Ovary (tissue), 9 donors: ENCODE results near the gene SNRPA1. TPM values are rescaled to one million over a fixed set of nuclear protein-coding genes. Genes with fewer than 3 reads are reported as not detected.
A peak's percentile ranks its signal among the peaks of the same experiment; 100 is the strongest.

Experiments used
- DNase-seq, 5 donors: peaks; one replicate each; pipeline ENCODE4 v3.0.0-alpha.2; 2019 to 2020
- H3K27ac ChIP-seq, 2 donors: fragments of 200-600 bp; one replicate each; pipeline versions ENCODE4 v1.5.1 to v1.8.0; 2019 to 2022
- H3K27me3 ChIP-seq: fragments of 200-600 bp; one replicate; pipeline ENCODE4 v1.8.0; 2022
- H3K36me3 ChIP-seq: fragments of 200-600 bp; sonication (generic); one replicate; pipeline ENCODE4 v1.5.1; 2019
- H3K4me1 ChIP-seq: one replicate; pipeline ENCODE4 v1.8.1; 2013; ENCODE audit warnings: mild to moderate bottlenecking, moderate library complexity; ENCODE audit not compliant: insufficient read depth
- H3K4me3 ChIP-seq: fragments of 200-600 bp; sonication (generic); one replicate; pipeline ENCODE4 v1.5.1; 2017
- H3K9me3 ChIP-seq, 2 donors: fragments of 200-600 bp in 1 of 2; sonication (generic) in 1 of 2; one replicate each; pipeline versions ENCODE4 v1.5.1 to v1.8.1; 2013 to 2019; ENCODE audit warnings: mild to moderate bottlenecking in 1 of 2, moderate library complexity in 1 of 2
- EP300 ChIP-seq: sonication (generic); formaldehyde crosslinking; IDR thresholded peaks from one replicate; pipeline ENCODE4 v1.6.1; 2017; ENCODE audit warnings: antibody characterized with exemption
- POLR2A ChIP-seq: fragments of 450-650 bp; IDR thresholded peaks from one replicate; pipeline ENCODE4 v1.6.1; 2017; ENCODE audit warnings: antibody characterized with exemption, mild to moderate bottlenecking, moderate library complexity
- WGBS, 3 donors: extraction: QIAGEN DNeasy Blood & Tissue Kit in 1 of 3; methylation state at CpG; one replicate each; pipeline versions ENCODE4 v1.1.5 to v1.1.7; 2013 to 2017; 5-methylcytosine and 5-hydroxymethylcytosine counted together
- intact Hi-C, 4 donors: fragments of 100-400 bp; cut with DNase I; formaldehyde crosslinking; loops; one replicate each; pipeline versions ENCODE4 v1.11.0 to v1.15.1; 2022 to 2023
- polyA plus RNA-seq, 2 donors: library from polyadenylated mRNA; stranded (reverse); fragments of 200-250 nt in 1 of 2; fragments of 350-450 nt in 1 of 2; fragmentation: Illumina TruSeq in 1 of 2; extraction: RNeasy Lipid Tissue Mini Kit (QIAGEN cat#74804) in 1 of 2; gene quantifications; one replicate each; pipeline ENCODE4 v1.2.3, GENCODE V29; 2013 to 2014
- total RNA-seq, 7 donors: library from RNA; depleted of rRNA in 2 of 7; stranded (reverse); fragments of >200 nt in 2 of 7; fragmentation: NEBNext Ultra II Directional in 3 of 7; extraction: Animal tissue kit (Norgen Biotek cat#: 25700) in 3 of 7; gene quantifications; one replicate each; pipeline versions ENCODE4 v1.1.0 to v1.2.4, GENCODE V29; 2016 to 2023
- TF ChIP-seq, protein P1 (sequence below), 3 donors: fragments of 450-650 bp in 2 of 3; fragments of 200-600 bp in 1 of 3; IDR thresholded peaks; one replicate each; pipeline versions ENCODE4 v1.5.1 to v1.8.0; 2016 to 2022; ENCODE audit warnings: antibody characterized with exemption in 3 of 3, mild to moderate bottlenecking in 1 of 3
- donor health status: DM: no; HTN: no; CAD: no; lungs with moderate emphysema.
- donor health status: DM: no; HTN: no; CAD: no.
- donor health status: Bipolar disorder and iron deficiency.
- donor health status: DM: yes; HTN: yes; CAD: no.
- donor health status: DM: no; HTN: no; CAD: no.
- donor health status: DM: yes; HTN: yes; CAD: no.

Gene SNRPA1
- total and polyA plus RNA-seq, 9 donors: 18.6 to 55.1 (median 39.8) TPM

DNA sequence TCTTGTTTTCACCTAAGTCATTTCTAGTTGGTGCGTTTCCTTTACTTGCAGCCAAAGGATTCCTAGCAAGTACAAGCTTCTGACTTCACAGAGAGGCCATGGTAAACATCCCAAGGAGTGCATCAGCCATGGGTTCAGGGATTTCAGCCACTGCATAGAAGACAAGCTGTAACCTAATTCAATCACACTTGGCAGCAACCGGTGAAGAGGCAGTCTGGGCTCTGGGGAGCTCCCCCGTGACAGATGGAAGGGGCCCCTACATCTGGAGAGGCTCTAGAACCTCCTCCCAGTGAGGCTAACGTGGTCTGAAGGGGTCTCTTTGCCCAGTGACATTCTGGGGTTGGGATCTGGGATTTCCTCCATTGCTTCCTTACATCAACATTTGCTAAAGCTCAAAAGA lies 8.4 kb upstream of the SNRPA1 start:
- intact Hi-C loops: loop anchor here in 2 of 4 donors (5.0 to 10.0 kb wide), 2 partner anchors 191 to 339 kb away; no protein-coding TSS in a partner anchor
- no peaks in the 10 kb centered on the region for H3K36me3 ChIP-seq
- no peaks in the 10 kb centered on the region for H3K9me3 ChIP-seq
- H3K4me3 ChIP-seq: no peak overlapping the region
- DNase-seq: no peak
- WGBS, 3 donors: 79 to 83% (median 82%) methylated on average over 4 of the region's 4 CpGs
- no peaks in the 10 kb centered on the region for H3K27me3 ChIP-seq
- no peak overlapping the region for H3K27ac ChIP-seq
- TF ChIP-seq EP300 (no peak), POLR2A (no peak)
- TF ChIP-seq, protein P1, sequence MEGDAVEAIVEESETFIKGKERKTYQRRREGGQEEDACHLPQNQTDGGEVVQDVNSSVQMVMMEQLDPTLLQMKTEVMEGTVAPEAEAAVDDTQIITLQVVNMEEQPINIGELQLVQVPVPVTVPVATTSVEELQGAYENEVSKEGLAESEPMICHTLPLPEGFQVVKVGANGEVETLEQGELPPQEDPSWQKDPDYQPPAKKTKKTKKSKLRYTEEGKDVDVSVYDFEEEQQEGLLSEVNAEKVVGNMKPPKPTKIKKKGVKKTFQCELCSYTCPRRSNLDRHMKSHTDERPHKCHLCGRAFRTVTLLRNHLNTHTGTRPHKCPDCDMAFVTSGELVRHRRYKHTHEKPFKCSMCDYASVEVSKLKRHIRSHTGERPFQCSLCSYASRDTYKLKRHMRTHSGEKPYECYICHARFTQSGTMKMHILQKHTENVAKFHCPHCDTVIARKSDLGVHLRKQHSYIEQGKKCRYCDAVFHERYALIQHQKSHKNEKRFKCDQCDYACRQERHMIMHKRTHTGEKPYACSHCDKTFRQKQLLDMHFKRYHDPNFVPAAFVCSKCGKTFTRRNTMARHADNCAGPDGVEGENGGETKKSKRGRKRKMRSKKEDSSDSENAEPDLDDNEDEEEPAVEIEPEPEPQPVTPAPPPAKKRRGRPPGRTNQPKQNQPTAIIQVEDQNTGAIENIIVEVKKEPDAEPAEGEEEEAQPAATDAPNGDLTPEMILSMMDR (IDR thresholded peaks at IDR 0.05): no peak
- peaks cover 2% of the 10 kb centered on the region for H3K4me1 ChIP-seq

DNA sequence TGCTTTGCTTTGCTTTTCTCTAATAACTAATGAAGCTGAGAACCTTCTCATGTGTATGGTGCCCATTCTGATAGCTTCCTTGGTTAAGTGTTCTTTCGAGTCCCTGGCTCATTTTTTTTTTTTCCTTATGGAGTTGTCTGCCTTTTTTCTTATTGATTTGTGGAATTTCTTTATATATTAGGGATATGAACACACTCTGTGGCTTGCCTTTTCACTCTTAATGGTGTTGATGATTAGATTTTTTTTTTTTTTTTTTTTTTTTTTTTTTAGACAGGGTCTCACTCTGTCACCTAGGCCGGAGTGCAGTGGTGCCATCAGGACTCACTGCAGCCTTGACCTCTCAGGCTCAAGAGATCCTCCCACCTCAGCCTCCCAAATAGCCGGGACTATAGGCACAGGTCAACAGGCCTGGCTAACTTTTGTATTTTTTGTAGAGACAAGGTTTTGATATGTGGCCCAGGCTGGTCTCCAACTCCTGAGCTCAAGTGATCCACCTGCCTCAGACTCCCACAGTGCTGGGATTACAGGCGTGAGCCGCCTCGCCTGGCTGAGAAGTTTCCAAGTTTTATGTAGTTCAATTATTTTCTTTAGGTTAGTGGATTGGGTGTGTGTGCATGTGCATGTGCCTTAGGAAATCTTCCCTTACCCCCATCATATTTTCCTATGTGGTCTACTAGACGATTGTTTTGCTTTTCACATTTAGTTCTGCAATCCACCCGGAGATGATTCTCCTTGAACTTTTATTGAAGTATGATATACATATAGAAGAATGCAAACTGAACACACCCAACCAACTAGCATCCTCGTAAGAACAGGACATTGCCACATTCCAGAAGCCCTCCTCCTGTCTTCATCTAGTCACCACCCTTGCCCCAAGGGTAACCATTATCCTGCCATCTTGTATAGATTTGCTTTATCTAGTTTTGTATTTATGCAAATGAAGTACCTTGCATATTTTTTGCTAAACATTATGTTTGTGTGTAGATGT lies 1.7 kb upstream of the SNRPA1 start:
- no peaks in the 10 kb centered on the region for H3K36me3 ChIP-seq
- no peaks in the 10 kb centered on the region for H3K27me3 ChIP-seq
- no peak overlapping the region for H3K27ac ChIP-seq
- no peak overlapping the region for H3K4me3 ChIP-seq
- TF ChIP-seq POLR2A (no peak), EP300 (no peak)
- TF ChIP-seq, protein P1 (IDR thresholded peaks at IDR 0.05): no peak
- 60 to 70% (median 63%) methylated on average over 9 of the region's 9 CpGs for WGBS, 3 donors
- H3K4me1 ChIP-seq: peaks cover 11% of the 10 kb centered on the region
- no peak for DNase-seq
- no peaks in the 10 kb centered on the region for H3K9me3 ChIP-seq
- intact Hi-C loops: no loop called here

DNA sequence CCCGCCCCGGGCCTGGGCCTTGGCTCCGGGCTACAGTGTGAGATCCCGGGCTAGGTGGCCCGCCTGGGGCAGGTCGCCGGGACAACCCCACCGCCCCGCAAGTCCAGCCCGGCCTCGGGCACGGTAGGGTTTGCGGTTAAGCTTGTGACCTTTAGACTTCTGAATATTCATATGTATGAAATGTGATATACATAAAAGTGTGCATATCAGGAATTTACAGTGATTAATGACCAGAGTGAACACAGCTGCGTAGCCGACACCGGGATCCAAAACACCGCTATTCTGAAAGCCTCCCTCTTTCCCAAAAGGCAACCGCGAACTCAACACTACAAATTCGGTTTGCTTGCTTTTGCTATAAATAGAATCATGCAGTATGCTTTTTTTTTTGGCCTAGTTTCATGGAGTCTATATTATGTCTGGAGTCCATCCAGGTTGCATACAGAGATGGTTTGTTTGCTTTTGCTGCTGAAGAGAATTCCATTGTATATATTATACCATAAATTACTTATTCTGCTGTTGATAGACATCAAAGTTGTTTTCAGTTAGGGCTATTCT lies 636 bp upstream of the SNRPA1 start:
- peaks cover 11% of the 10 kb centered on the region for H3K4me1 ChIP-seq
- WGBS, 3 donors: 0 to 1% (median 1%) methylated on average over 19 to 20 of the region's 20 CpGs
- peak overlapping the region; percentile 94 for H3K4me3 ChIP-seq
- no peaks in the 10 kb centered on the region for H3K27me3 ChIP-seq
- peak overlapping the region in 1 of 2 donors; percentile 91 for H3K27ac ChIP-seq
- H3K36me3 ChIP-seq: no peaks in the 10 kb centered on the region
- DNase-seq: no peak
- H3K9me3 ChIP-seq: no peaks in the 10 kb centered on the region
- intact Hi-C loops: loop anchor here in 1 of 4 donors (2.0 kb wide), 1 partner anchor 345 kb away; no protein-coding TSS in a partner anchor
- TF ChIP-seq, protein P1 (IDR thresholded peaks at IDR 0.05): no peak
- TF ChIP-seq EP300 (no peak), POLR2A (no peak)

DNA sequence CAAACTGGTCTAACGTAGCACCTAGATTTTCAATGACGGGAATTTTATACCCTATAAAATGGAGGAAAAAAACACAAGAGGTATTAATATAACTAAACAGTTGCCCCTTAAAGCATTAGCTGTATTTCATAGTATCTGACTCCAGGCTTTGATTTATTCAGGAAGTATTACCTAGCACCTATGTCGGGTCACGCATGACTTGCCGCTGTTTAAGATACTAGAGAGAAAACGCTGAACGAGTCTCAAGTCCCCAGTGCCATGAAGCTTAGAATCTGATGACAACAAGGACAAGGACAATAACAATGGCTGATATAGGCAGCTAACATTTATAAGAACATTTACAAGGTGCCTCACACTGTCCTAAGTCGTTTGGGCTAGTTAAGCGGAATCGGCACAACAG lies 1.9 kb downstream of the SNRPA1 start:
- 63 to 74% (median 72%) methylated on average over 10 of the region's 10 CpGs for WGBS, 3 donors
- Histone ChIP-seq H3K27ac (no peak overlapping the region), H3K27me3 (no peaks in the 10 kb centered on the region), H3K4me1 (peaks cover 9% of the 10 kb centered on the region), H3K9me3 (no peaks in the 10 kb centered on the region), H3K36me3 (no peaks in the 10 kb centered on the region), H3K4me3 (peak overlapping the region; percentile 94)
- intact Hi-C loops: no loop called here
- TF ChIP-seq, protein P1 (IDR thresholded peaks at IDR 0.05): no peak
- no peak for TF ChIP-seq POLR2A
- no peak for TF ChIP-seq EP300
- DNase-seq: no peak
